GM21360 (cell line): ENCODE measurements around the gene SLC7A4.
"Not testable (repeated sequence)": the region's sequence is repeated elsewhere in the genome, so short reads cannot be mapped to it uniquely, and the experiment has no call there.

ENCODE experiments used
- ATAC-seq: cut with Tn5 transposase; IDR thresholded peaks from one replicate; pipeline ENCODE4 v1.9.1; 2021; ENCODE audit warnings: mild to moderate bottlenecking, moderate library complexity; ENCODE audit not compliant: unreplicated experiment

SLC7A4 gene

GRCh38 chr22:21022955-21023614 lies 9.3 kb downstream of the SLC7A4 start:
- ATAC-seq = no peak

DNA sequence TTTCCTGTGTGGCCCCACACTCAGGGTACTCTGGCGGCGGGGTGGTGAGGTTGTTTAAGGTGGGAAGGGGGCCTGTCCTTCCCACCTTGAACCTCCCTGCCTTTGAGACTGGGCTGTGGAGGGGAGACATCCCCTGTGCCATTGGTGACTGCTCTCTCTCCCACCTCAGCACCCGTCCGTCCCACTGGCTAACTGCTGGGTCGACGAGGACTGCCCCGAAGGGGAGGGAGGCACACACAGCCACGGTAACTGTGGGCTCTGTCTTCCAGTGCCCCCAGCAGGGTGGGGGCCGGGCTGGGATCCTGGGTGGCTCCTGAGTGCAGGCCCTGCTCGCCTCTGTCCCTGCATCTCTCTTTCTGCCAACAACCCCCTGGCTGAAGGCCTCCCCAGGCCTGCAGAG lies 9.9 kb downstream of the SLC7A4 start:
- no peak for ATAC-seq

- no peak for ATAC-seq
Observed at GRCh38 chr22:21020802-21021429, 11.4 kb downstream of the SLC7A4 start.

DNA sequence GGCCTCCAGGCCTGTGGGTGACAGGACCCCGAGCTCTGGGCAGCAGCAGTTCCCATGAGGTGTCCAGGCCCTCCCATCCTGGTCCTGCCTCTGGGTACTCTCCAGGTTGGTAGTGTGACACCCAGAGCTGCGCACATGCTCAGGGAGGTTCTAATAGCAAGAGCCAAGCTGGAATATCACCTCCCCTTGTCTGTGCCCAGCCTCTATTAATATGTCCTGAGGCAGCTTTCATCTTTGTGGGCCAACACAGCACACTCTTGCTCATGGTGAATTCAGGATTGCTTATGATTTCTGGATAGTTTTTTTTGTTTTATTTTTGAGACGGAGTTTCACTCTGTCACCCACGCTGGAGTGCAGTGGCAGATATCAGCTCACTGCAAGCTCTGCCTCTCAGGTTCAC lies 14.0 kb downstream of the SLC7A4 start:
- ATAC-seq = no peak

DNA sequence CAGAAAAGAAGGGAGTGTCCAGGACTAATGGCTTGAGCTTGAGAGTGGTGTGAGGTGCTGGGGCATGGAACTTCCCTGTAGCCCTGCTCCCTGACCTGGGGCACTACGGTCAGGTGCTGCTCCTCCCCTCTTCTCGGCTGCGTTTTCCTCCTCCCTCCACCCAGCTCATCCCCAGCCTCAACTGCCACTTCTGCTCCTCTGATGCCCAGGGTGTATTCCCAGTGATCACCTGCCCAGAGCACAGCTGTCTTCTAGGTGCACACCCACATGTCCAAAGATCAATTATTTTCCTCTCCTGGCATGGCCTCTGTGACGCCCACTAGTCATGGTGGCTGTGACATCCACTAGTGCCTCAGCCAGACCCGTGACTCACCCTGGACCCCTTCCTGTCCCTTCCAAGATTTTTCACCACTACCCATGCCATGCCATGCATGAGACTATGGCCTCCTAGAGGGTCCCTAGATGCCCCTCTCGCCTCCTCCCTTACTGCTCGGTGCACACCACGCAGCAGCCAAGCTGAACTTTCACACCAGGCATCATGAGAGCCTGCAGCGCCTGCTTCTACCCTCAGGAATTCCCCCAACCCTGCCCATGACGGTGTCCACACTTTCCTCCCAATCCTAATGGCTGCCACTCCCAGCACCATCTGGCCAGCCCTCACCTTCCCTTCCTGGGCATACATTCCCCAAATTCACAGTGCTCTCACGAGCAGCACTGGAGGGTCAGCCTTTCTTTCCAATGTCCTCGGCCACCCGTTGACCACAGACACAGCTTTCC lies 15.5 kb downstream of the SLC7A4 start:
- ATAC-seq = no peak

DNA sequence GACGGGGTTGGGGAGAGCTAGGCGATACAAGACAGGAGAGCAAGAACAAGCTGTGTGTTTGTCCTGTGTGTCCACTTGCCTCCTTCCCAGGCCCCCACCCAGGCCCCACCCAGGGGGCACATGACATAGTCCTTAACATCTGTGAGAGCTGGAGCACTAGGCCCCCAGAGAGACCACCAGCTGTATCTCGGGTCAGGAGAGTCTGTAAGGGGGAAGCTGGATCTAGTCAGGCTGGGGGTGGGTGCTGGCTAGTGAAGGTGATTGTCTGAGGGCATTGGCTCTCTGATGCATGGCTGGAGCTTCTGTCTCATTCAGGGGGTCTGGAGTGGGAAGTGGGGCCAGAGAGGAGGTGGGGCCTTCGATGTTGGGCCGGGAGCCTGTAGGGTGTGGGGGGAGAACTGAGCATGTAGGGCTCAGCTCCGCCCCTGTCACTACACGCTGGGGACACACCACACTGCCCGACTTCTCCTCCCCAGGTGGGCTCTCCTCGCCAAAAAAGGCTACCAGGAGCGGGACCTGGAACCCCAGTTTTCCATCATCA lies 16.8 kb downstream of the SLC7A4 start:
- ATAC-seq = no peak

- ATAC-seq = no peak
Observed at GRCh38 chr22:21014726-21015465, 17.5 kb downstream of the SLC7A4 start, which contains the start of gene P2RX6. Gene P2RX6, plus strand, starts transcription at chr22:21015165. Its CDS starts 10 bp downstream, at chr22:21015175.

- peak; percentile 63 for ATAC-seq
Observed at GRCh38 chr22:21014202-21014725, 18.1 kb downstream of the SLC7A4 start.

DNA sequence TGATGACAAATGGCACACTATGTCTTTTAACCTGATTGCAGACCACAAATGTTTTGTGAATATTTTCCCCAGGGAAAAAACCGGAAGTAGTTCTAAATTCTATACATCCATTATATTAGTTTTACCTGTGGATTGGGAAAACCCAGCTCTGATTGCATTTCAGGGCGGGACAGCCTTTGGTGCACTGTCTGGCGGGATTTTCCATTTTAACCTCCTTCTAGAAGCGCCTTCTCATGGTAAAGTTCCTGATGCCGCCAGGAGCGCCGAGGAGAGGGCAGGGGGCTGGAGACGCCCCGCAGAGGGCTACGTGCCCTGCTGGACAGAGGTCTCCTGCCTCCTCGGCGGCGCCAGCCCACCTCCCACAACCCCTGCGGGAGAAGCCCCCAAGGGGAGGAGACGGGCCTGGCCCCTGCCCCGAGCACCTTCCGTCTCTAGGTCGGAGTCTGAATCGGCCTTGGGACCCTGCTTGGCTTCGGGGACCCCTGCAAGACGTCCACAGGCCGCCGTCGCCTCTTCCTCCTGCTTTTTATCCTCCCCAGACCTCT lies 18.6 kb downstream of the SLC7A4 start:
- ATAC-seq = no peak

DNA sequence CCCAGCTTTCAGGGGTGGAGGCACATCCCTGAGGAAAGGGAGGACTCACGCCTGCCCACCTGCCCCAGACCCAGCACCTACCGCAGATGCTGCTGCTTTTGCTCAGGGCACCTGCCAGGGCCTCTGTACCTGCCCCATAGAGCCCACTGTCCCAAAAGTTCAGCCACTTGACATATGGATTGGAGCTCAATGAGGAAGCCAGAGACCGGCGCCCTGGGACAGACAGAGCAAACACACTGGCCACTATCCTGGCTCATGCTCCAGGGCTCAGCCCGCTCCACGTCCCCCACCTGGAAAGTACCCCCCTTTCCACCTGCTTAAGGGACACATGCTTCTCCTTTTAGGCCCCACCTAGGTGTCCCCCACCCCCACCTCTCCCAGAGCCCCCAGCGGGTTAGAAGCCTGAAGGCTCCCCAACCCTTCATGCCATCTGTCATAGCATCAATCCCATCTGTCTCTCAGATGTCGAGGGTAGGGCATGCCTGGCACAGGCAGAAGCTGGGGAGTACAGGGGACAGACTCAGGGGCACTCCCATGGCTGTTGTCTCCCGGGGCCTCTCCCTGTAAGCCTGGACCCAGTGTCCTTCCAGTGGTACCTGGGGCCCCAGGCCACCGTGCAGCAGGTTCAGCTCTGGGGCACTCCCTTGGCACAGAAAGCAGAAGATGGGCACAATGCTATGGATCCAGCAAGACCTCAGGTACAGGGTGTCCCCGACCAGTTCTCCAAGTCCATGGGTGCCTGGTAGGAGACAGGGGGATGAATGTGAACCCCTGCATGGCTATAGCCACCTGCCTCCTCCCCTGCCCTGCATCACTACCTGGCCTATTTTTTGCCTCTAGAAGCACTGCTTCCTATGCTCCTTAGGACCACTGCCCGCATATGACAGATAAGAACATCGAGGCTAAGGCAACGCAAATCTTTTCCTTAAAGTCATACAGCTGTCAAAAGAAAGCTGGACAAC lies 19.6 kb downstream of the SLC7A4 start:
- ATAC-seq = no peak

- no peak for ATAC-seq
Observed at GRCh38 chr22:21010426-21011113, 21.8 kb downstream of the SLC7A4 start.

DNA sequence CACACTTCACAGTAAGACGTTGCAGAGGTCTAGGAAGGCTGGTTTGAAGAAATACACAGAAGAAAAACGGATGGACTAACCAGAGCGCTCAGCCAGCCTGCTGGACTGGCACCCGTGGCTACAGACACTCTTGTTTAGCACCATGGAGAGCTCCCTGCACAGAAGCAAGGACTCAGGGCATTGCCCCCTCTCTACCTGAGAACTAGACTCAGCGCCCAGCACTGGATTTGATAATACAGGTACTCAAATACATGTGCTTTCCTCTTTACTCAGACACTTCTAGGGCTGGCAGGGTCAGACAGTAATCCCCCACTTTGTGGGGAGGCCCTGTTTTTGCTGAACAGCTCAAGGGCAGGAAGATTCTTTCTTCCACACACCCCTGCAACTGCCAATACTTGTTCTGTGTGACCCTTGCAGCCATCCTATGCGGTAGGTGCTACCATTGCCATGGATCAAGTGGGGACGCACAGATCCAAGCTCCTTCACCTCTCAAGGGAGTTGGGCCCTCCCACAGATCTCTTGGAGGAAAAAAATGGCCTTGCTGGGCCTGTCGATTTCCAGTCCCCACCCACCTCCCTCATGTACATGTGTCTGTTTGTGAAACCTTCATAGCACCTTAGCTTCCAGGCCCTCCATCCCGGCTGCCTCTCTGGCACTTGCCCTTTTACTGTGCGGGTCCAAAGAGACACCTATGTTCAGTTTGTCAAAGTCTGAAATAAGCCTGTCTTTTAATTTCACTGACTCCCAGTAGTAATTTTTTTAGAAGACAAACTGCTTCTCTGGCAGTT lies 22.5 kb downstream of the SLC7A4 start:
- ATAC-seq = no peak

- ATAC-seq = not testable (repeated sequence)
Observed at GRCh38 chr22:21009208-21009607, 23.2 kb downstream of the SLC7A4 start.

- ATAC-seq = no peak
Observed at GRCh38 chr22:21003782-21004181, 28.6 kb downstream of the SLC7A4 start.

- ATAC-seq = peak; percentile 88
Observed at GRCh38 chr22:21001601-21002325, 30.6 kb downstream of the SLC7A4 start, which contains the start of gene THAP7. Gene THAP7, minus strand, starts transcription at chr22:21002118. Its CDS starts 207 bp downstream, at chr22:21001911.

GRCh38 chr22:21000987-21001600 lies 31.3 kb downstream of the SLC7A4 start:
- ATAC-seq = no peak
